ENCODE measurements around the gene IQCE. TPM values are rescaled to one million over a fixed set of nuclear protein-coding genes. Genes with fewer than 3 reads are reported as not detected.

Gene IQCE
- total RNA-seq, 2 donors from 2014 or later = 6.6 to 9.1 TPM

DNA sequence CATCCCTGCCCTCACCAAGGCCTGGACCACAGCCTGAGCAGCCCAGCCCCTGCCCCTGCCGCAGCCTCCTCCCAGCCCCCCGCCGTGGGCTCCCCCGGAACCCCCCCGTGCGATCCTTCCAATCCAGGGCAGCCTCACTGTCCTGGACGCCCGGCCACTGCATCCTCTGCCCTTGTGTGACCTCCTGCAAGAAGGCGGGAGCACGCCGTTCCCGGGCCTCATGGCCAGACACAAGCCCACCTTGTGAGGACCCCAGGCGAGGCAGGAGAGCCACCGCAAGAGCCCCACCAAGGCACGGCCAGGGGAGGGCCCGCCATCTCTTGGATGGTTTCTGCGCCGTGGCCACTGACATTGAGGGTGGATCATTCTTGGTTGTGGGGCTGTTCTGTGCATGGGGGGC lies 47.0 kb upstream of the IQCE start:
- Histone ChIP-seq H3K4me3 (peak overlapping the region in 1 of 2 donors; percentile 13), H3K4me1 (peaks cover 0 to 51% of the 10 kb centered on the region in 2 donors), H3K27me3 (no peaks in the 10 kb centered on the region), H3K36me3 (no peaks in the 10 kb centered on the region), H3K9me3 (no peaks in the 10 kb centered on the region), H3K27ac (peak overlapping the region in 1 of 2 donors; percentile 23)
- no peak for TF ChIP-seq CTCF (IDR thresholded peaks at IDR 0.05)
- no peak for DNase-seq (ENCODE audit: low spot score)

GRCh38 chr7:2512179-2512661 lies 46.6 kb upstream of the IQCE start:
- DNase-seq (ENCODE audit: low spot score) = no peak
- TF ChIP-seq CTCF (IDR thresholded peaks at IDR 0.05) = no peak
- Histone ChIP-seq H3K36me3 (no peaks in the 10 kb centered on the region), H3K27me3 (no peaks in the 10 kb centered on the region), H3K4me1 (peaks cover 0 to 51% of the 10 kb centered on the region in 2 donors), H3K9me3 (no peaks in the 10 kb centered on the region), H3K4me3 (no peak overlapping the region), H3K27ac (no peak overlapping the region)

- TF ChIP-seq CTCF (IDR thresholded peaks at IDR 0.05) = no peak
- Histone ChIP-seq H3K27ac (no peak overlapping the region), H3K9me3 (no peaks in the 10 kb centered on the region), H3K4me1 (peaks cover 0 to 48% of the 10 kb centered on the region in 2 donors), H3K4me3 (no peak overlapping the region), H3K27me3 (no peaks in the 10 kb centered on the region), H3K36me3 (no peaks in the 10 kb centered on the region)
- DNase-seq (ENCODE audit: low spot score) = no peak
Observed at GRCh38 chr7:2512713-2513112, 46.1 kb upstream of the IQCE start.

DNA sequence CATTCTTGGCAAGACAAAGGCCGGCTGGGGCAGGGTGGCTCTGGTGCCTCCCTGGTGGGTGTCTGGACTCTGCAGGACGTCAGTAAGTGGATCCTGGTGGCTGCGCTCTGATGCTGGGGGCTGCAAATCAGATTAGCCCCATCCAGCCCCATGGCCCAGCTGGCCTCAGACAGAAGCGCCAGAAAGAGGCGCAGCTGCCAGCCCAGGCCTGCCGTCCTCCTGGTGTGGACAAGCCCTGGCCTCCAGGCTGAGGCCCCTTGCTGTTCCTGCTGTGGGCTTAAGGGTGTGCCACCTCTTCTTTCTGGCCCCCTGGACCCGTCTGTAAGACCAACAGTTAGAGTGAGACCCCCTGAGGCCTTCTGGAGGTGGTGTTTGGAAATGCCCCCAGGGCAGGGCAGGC lies 45.1 kb upstream of the IQCE start:
- Histone ChIP-seq H3K4me3 (no peak overlapping the region), H3K4me1 (peaks cover 0 to 48% of the 10 kb centered on the region in 2 donors), H3K27ac (no peak overlapping the region), H3K9me3 (no peaks in the 10 kb centered on the region), H3K27me3 (no peaks in the 10 kb centered on the region), H3K36me3 (no peaks in the 10 kb centered on the region)
- no peak for TF ChIP-seq CTCF (IDR thresholded peaks at IDR 0.05)
- no peak for DNase-seq (ENCODE audit: low spot score)

GRCh38 chr7:2514473-2515423 lies 44.0 kb upstream of the IQCE start:
- Histone ChIP-seq H3K4me3 (no peak overlapping the region), H3K4me1 (peaks cover 0 to 44% of the 10 kb centered on the region in 2 donors), H3K27ac (no peak overlapping the region), H3K27me3 (no peaks in the 10 kb centered on the region), H3K9me3 (no peaks in the 10 kb centered on the region), H3K36me3 (no peaks in the 10 kb centered on the region)
- no peak for DNase-seq (ENCODE audit: low spot score)
- TF ChIP-seq CTCF (IDR thresholded peaks at IDR 0.05) = no peak

All from right atrium auricular region (tissue), 2 donors.